ENCODE measurements around the gene LRIG1.

The LRIG1 gene

GRCh38 chr3:66443118-66443803 lies 57.6 kb downstream of the LRIG1 start:
- DNase-seq (ENCODE audit: low read depth in 3 of 3): no peak

DNA sequence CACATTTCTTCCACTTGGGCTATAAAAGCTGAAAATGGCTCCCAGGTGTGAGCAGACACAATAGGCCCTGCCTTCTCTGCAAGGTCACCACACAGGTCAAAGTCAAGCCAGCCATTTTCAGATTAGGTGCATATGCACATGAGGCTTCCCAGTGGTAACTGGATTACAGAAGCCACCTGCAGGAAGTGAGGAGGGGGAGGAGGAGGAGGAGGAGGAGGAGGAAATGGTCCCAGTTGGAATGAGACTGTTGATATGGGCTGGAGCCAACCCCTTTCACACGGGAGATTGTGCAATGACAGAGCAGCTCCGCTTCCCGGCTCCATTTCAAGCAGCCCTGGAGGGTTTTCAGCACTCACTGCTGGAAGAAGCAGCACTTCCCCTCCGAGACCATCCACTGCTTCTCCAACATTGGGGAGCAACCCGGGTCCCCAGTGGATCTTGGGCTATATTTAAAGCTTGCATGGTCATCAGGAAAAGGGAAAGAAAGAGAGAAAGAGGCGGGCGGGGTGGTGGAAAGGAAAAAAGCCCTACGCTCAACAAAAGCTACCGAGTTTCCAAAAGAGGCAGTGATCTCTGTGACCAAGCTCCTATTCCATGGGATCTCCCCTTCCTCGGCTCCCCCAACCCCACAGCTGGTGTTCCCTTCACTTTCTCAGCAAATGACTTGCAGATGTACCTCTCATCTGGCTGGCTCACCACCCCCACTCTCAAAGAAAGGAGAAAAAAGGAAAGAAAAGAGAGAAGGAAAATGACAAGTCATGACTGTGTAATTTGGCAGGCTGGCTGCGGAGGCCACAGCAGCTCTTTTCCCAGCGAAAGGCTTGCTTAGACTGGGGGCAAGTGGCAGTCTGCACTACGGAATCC lies 58.3 kb downstream of the LRIG1 start:
- no peak for DNase-seq (ENCODE audit: low read depth in 3 of 3)

DNA sequence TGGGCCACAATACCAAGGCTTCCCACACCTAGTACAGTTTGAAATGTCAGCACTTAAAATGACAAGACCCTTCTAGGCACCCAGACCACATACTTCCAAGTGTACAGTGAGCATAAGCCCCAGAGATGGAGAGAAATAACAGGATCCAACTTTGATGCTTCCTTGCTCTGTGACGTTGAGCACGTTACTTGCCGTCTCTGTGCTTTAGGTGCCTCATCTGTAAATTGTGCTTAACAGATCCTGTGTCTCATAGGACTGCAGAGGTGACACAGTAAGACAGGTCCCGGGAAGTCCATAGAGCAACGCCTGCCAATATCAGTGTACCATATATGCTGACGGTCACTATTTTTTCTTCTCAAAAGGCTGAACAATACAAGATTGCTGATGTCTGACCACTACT lies 59.1 kb downstream of the LRIG1 start:
- no peak for DNase-seq (ENCODE audit: low read depth in 3 of 3)

GRCh38 chr3:66441129-66441528 lies 59.7 kb downstream of the LRIG1 start:
- DNase-seq (ENCODE audit: low read depth in 3 of 3): no peak

- DNase-seq (ENCODE audit: low read depth in 3 of 3): no peak
Measured at GRCh38 chr3:66439666-66440344, 61.0 kb downstream of the LRIG1 start.

DNA sequence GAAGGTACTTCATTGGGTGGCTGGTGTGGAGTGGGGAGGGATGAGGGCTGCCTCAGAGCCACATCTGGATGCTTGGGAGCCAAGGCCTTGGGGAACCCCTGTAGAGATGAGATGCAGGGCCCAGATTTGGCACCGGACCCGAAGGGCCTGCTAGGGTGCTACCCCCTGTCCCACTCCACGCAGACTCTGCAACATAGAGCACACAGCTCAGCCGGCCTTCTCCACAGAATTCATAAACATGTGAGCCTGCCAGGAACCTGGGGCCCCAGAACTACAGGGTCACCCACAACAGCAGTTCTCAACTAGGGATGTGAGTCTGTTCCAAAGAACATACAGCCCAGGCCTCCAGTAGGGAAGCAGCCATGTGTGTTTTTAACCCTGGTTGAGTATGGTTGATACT lies 62.8 kb downstream of the LRIG1 start:
- DNase-seq (ENCODE audit: low read depth in 3 of 3): no peak

DNA sequence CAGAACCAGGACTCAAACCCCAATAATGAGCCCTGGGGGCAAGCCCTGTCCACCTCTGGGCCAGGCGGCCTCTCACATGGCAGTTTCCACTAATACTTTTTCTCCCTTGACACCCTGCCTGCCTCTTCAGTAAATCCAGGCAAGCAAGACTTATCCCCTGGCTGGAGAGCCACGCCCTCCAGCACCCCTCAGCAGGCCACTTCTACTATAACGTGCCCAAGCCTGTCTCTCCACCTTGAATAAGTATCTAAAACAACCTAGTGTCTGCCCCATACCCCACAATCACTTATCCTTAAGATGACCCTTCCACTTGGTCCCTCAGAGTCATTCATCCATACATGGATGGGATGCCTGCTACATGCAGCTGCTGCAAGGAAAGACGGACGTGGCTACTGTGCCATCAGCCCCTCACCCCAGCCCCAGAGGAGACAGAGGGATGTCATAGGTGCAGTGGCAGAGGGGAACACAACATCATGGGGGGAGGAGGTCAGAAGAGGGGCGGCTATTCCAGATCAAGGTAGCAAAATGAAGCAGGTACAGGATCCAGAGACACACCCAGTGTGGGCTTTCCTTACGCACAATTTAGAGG lies 63.4 kb downstream of the LRIG1 start:
- DNase-seq (ENCODE audit: low read depth in 3 of 3): no peak

GRCh38 chr3:66435989-66436388 lies 64.8 kb downstream of the LRIG1 start:
- no peak for DNase-seq (ENCODE audit: low read depth in 3 of 3)

- no peak for DNase-seq (ENCODE audit: low read depth in 3 of 3)
Measured at GRCh38 chr3:66434726-66435125, 66.1 kb downstream of the LRIG1 start.

DNA sequence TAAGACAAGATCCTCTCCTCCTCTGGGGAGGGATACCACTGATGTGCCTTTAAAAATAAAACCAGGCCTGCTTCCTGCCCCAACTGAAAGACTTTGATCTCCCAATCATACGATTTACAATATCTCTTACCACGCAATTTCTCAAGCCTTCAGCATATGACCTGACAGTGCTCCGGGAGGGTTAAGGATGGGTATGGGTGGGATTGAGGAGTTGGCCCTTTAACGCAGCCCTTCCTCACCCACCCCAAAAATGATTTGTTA lies 67.4 kb downstream of the LRIG1 start:
- no peak for DNase-seq (ENCODE audit: low read depth in 3 of 3)

DNA sequence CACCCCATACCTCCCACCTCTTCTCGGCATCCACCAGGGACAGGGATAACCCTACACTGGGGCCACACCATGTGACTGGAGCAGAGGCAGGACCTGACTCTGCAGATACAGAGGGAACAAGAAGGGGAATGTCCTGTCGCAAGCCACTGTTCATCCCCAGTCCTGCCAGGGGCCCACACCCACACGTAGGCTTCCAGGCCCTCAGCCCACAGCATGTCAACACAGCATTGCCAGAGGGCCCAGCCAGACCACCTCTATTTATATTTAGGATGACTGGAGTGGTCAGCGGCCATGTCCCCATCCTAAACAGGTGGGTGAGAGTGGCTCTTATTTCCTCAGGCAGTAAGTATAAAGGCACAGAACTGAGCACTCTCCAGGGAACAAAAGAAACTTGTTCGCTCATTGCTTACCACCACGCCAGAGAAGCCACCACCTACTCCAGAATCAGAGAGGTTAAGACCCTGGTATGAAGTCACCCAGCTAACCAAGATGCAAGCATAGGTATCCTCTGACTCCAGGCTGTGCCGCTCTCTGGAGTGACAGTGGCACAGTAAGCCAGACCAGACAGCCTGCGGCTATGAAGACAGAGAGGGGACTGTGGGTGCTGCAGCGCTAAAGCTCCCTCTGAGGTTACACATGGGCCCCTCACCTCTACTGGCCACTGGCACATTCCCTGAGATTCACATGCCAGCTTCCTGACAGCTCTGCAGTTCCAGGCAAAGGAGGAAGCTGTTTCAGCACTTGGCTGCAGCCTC lies 67.9 kb downstream of the LRIG1 start:
- DNase-seq (ENCODE audit: low read depth in 3 of 3): no peak

DNA sequence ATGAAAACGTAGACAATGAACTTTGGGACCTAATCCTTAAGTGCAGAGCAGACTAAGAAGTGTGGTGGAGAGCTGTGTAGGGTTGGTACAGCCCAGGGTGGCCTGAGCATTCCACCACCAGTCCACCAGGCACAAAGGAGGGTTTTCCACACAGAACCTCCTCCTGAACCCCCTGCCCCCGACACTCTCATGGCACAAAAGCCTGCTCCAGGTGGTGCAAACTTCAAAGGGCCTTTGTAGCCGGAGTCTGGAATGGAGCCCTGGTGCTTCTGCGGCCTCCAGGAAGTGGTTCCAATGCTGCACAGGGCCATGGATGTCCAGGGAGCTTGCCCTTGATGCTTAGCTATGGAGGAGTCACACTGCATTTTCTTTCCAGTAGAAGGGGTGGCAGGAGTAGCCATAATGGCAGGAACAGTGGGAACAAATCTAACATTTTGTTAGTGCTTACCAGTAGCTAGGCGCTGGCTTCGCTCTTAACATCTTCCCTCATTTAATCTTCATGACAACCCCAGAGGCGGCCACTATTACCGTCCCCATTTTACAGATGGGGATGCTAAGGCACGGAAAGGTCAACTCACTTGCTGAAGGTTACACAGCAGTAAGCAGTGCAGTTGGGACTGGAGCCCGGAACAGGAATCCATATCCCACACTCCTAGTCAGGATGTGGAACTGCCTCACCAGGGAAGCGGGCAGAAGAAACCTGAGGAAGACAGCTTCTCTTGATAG lies 68.6 kb downstream of the LRIG1 start:
- DNase-seq (ENCODE audit: low read depth in 3 of 3): no peak

GRCh38 chr3:66431494-66431893 lies 69.3 kb downstream of the LRIG1 start:
- no peak for DNase-seq (ENCODE audit: low read depth in 3 of 3)

DNA sequence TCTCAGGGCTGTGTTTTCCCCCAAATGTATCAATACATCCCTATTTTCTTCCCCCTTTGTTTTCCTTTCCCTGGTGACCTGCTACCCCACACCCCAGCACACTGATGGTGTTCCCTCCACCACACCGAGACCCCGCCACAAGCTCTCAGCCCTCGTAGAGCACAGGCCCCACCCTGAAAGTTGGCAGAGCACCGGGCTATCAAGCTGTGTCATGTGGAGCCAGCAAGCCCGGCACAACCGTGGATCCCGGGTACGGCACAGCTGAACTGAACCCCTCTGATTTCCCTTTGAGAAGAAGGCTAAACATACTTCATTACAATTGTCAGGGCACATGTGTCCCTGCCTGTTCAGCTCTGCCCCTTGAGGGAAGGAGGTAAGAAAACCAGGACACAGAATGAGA lies 69.9 kb downstream of the LRIG1 start:
- DNase-seq (ENCODE audit: low read depth in 3 of 3): no peak

GRCh38 chr3:66428733-66429132 lies 72.1 kb downstream of the LRIG1 start:
- no peak for DNase-seq (ENCODE audit: low read depth in 3 of 3)

- no peak for DNase-seq (ENCODE audit: low read depth in 3 of 3)
Measured at GRCh38 chr3:66427951-66428474, 72.8 kb downstream of the LRIG1 start.

GRCh38 chr3:66427352-66427751 lies 73.5 kb downstream of the LRIG1 start:
- DNase-seq (ENCODE audit: low read depth in 3 of 3): no peak

GRCh38 chr3:66426135-66426534 lies 74.7 kb downstream of the LRIG1 start:
- DNase-seq (ENCODE audit: low read depth in 3 of 3): no peak

- DNase-seq (ENCODE audit: low read depth in 3 of 3): no peak
Measured at GRCh38 chr3:66425576-66426114, 75.2 kb downstream of the LRIG1 start.

- no peak for DNase-seq (ENCODE audit: low read depth in 3 of 3)
Measured at GRCh38 chr3:66425032-66425431, 75.8 kb downstream of the LRIG1 start.

DNA sequence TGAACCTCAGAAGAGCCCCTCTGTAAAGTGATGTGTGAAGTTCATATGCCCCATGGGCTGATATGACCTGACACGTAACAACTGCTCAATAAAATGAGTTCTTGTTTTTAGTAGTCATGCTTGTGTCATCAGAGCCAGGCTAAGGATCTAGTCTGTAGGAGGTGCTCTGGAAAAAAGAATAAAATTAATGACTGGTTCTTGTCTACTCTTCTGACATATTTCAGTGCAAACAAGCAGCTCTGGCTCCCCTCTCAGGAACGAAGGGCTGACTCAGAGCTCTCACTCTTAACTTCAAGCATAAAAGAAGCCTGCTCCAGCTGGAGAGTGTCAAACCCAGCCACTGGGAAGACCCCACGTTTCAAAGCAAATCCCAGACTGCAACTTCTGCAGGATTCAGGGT lies 77.0 kb downstream of the LRIG1 start:
- no peak for DNase-seq (ENCODE audit: low read depth in 3 of 3)

Data from stimulated activated CD4-positive, alpha-beta T cell treated with anti-CD3 and anti-CD28 coated beads, TNF-alpha, amount 100 ng/mL, for 4 hours (primary cell).